ENCODE measurements around the gene E2F8.

The E2F8 gene

DNA sequence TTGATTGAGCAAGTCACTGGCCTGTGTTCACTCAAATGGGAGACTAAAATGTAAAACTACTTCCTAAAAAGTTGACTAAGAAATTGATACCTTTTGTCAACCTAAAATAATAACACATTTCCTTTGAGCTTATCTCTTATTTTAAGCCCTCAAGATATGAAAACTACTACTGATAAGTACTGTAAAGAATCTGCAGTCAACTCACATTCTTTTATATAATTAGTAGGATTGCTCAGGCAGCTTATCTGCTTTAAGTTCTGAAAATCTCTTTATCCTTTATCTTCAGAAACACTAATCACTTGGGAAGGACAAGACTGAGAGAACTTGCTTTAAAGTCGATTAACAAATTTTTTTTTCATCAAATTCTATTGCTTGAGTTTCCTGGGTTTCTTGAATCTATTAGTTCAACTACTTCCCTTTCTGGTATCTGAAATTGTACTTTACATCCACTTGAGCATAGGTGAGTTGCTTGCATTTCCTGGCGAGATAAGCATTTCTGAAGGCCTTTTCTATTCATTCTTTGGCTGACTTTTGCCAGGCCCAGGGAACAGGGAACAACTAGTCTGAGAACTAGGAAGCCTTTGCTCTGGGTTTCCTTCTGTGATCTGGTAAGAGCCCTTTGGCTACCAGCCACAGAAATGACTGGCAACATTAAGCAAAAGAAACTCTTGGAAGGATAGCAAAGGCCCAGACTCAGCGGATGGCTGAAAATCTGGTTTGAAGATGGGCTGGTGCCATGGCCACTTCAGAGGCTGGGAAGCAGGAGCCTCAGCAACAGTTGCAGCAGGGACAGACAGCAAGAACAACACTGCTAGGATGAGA is 19.6 kb downstream of the E2F8 start:
- Histone ChIP-seq H3K36me3 (replicated peaks; ENCODE audit: low read depth, low read length) (peaks cover 39% of the 10 kb centered on the region), H3K9me3 (ENCODE audit: insufficient read depth, low read length) (no peaks in the 10 kb centered on the region), H2AFZ (ENCODE audit: low read depth, low read length) (no peak overlapping the region), H3K27ac (ENCODE audit: low read length) (no peak overlapping the region), H3K9ac (ENCODE audit: low read length) (no peak overlapping the region), H3K4me2 (ENCODE audit: low read length) (no peak overlapping the region), H4K20me1 (ENCODE audit: insufficient read depth, low read length) (no peaks in the 10 kb centered on the region), H3K27me3 (ENCODE audit: low read depth, low read length) (no peaks in the 10 kb centered on the region), H3K4me1 (ENCODE audit: low read length) (no peaks in the 10 kb centered on the region), H3K79me2 (ENCODE audit: low read length) (no peaks in the 10 kb centered on the region), H3K4me3 (ENCODE audit: low read length) (no peak overlapping the region)
- TF ChIP-seq EZH2phosphoT487 (IDR thresholded peaks at IDR 0.05; ENCODE audit: low read depth), result no peak
- TF ChIP-seq CTCF (IDR thresholded peaks at IDR 0.05; ENCODE audit: low read depth, low read length), result no peak

DNA sequence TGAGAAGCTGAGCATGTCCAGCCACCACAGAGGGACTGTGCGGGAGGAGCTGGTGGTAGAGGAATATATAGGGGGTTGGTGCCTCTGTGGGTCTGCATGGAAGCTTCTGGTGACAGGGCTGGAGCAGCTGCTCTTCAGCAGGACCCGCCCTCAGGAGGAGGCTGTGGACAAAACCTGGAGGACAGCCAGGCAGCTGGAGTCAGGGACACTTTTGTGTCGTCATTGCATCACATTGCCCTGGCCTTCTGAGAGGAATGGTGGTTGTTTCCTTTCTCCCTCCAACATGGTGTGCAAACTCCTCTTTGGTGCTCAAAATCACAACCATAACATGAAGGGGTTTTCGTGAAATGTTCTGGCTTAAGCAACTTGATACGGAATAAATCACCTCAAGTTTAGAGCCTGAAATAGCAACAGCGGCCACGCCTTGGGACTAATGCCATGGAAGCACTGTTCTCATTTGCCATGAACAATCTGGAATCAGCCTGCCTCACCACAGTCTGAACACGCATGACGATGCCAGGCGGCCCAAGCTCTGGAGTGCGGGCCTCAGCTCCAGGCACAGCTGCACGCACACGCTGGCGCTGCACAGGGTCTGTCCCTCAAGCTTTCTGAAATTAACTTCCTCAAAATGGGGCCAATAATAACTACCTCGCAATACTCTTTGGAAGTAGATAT is 21.8 kb downstream of the E2F8 start:
- H3K27ac ChIP-seq (ENCODE audit: low read length), result no peak overlapping the region
- H3K36me3 ChIP-seq (replicated peaks; ENCODE audit: low read depth, low read length), result peaks cover 18% of the 10 kb centered on the region
- H3K27me3 ChIP-seq (ENCODE audit: low read depth, low read length), result peaks cover 10% of the 10 kb centered on the region
- no peak overlapping the region for H3K9ac ChIP-seq (ENCODE audit: low read length)
- H3K4me2 ChIP-seq (ENCODE audit: low read length), result no peak overlapping the region
- TF ChIP-seq EZH2phosphoT487 (IDR thresholded peaks at IDR 0.05; ENCODE audit: low read depth) (no peak), CTCF (IDR thresholded peaks at IDR 0.05; ENCODE audit: low read depth, low read length) (no peak)
- H4K20me1 ChIP-seq (ENCODE audit: insufficient read depth, low read length), result no peaks in the 10 kb centered on the region
- no peaks in the 10 kb centered on the region for H3K4me1 ChIP-seq (ENCODE audit: low read length)
- no peaks in the 10 kb centered on the region for H3K9me3 ChIP-seq (ENCODE audit: insufficient read depth, low read length)
- no peaks in the 10 kb centered on the region for H3K79me2 ChIP-seq (ENCODE audit: low read length)
- no peak overlapping the region for H2AFZ ChIP-seq (ENCODE audit: low read depth, low read length)
- no peak overlapping the region for H3K4me3 ChIP-seq (ENCODE audit: low read length)

DNA sequence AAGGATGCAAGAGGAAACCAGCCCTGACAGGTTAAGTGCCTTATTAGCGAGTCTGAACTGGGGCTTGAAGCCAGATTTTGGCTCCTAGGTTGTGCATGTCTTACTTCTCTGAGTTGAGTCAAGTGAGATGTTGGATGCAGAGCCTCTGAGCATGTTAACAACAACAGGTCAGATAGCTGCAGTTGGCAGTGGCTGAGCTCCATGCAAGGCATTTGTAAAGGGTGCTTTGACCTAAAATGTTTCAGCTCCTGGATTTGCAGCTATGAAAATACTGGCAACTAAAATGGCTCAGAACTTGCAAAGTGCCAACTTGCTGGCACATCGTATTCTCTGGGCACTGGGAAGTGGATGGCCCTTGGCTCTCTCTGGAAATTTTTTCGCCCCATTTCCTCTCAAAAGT is 22.5 kb downstream of the E2F8 start:
- H3K79me2 ChIP-seq (ENCODE audit: low read length), result no peaks in the 10 kb centered on the region
- peaks cover 12% of the 10 kb centered on the region for H3K36me3 ChIP-seq (replicated peaks; ENCODE audit: low read depth, low read length)
- H3K4me2 ChIP-seq (ENCODE audit: low read length), result no peak overlapping the region
- TF ChIP-seq CTCF (IDR thresholded peaks at IDR 0.05; ENCODE audit: low read depth, low read length) (no peak), EZH2phosphoT487 (IDR thresholded peaks at IDR 0.05; ENCODE audit: low read depth) (no peak)
- no peaks in the 10 kb centered on the region for H3K9me3 ChIP-seq (ENCODE audit: insufficient read depth, low read length)
- H2AFZ ChIP-seq (ENCODE audit: low read depth, low read length), result no peak overlapping the region
- H3K4me1 ChIP-seq (ENCODE audit: low read length), result no peaks in the 10 kb centered on the region
- H4K20me1 ChIP-seq (ENCODE audit: insufficient read depth, low read length), result no peaks in the 10 kb centered on the region
- H3K27me3 ChIP-seq (ENCODE audit: low read depth, low read length), result peaks cover 17% of the 10 kb centered on the region
- H3K27ac ChIP-seq (ENCODE audit: low read length), result no peak overlapping the region
- no peak overlapping the region for H3K9ac ChIP-seq (ENCODE audit: low read length)
- no peak overlapping the region for H3K4me3 ChIP-seq (ENCODE audit: low read length)

DNA sequence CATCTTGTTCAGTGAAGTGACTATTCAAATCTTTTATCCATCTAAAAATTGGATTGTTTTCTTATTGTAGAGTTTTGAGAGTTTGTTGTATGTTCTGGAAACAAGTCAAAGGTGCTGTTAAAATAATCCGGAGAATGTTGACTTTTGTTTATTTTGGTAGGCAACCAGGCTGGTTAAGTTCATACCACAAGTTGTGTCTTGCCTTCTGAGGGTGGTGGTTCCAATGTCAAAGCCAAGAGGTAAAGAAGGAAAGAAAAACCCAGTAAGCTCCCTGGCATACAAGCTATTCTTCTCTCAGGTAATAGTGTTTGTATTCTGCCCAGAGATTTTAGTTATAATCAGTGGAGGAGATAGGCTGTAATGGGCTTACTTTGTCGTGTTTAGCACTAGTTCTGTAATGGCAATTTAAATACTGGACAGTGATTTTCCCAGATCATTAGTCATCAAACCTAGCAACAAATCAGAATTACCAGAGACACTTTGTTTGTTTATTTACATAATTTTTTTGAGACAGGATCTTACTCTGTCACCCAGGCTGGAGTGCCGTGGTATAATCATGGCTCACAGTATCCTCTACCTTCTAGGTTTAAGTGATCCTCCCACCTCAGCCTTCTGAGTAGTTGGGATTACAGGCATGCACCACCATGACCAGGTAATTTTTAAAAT is 23.9 kb downstream of the E2F8 start:
- H2AFZ ChIP-seq (ENCODE audit: low read depth, low read length), result no peak overlapping the region
- no peaks in the 10 kb centered on the region for H3K9me3 ChIP-seq (ENCODE audit: insufficient read depth, low read length)
- H3K79me2 ChIP-seq (ENCODE audit: low read length), result no peaks in the 10 kb centered on the region
- no peaks in the 10 kb centered on the region for H4K20me1 ChIP-seq (ENCODE audit: insufficient read depth, low read length)
- no peak overlapping the region for H3K9ac ChIP-seq (ENCODE audit: low read length)
- no peaks in the 10 kb centered on the region for H3K36me3 ChIP-seq (replicated peaks; ENCODE audit: low read depth, low read length)
- H3K4me3 ChIP-seq (ENCODE audit: low read length), result no peak overlapping the region
- no peak overlapping the region for H3K4me2 ChIP-seq (ENCODE audit: low read length)
- H3K27ac ChIP-seq (ENCODE audit: low read length), result no peak overlapping the region
- no peaks in the 10 kb centered on the region for H3K4me1 ChIP-seq (ENCODE audit: low read length)
- peaks cover 22% of the 10 kb centered on the region for H3K27me3 ChIP-seq (ENCODE audit: low read depth, low read length)
- no peak for TF ChIP-seq CTCF (IDR thresholded peaks at IDR 0.05; ENCODE audit: low read depth, low read length)

Measured in OCI-LY3 (cell line).